HepG2 (cell line): ENCODE results near the gene ILKAP. TPM values are rescaled to one million over a fixed set of nuclear protein-coding genes. Genes with fewer than 3 reads are reported as not detected.

Source experiments
- polyA plus RNA-seq, 8 experiments: library from polyadenylated mRNA; depleted of rRNA in 3 of 8; stranded (reverse) in 7 of 8; unstranded in 1 of 8; fragments of >200 nt; fragmentation: Illumina TruSeq in 4 of 8; extraction: Trizol in 4 of 8; gene quantifications; 2 replicates each; pipeline versions ENCODE4 v1.2.1 to v1.2.3, GENCODE V29; 2011 to 2016; ENCODE audit warnings: low read depth in 4 of 8, missing spikeins in 1 of 8, mixed read lengths in 1 of 8; ENCODE audit not compliant: insufficient read depth in 1 of 8
- total RNA-seq, 5 experiments: library from RNA; depleted of rRNA; stranded (reverse); fragments of >200 nt; fragmentation: Illumina TruSeq; extraction: Trizol; gene quantifications; 2 replicates each; pipeline ENCODE4 v1.2.3, GENCODE V29; 2016; ENCODE audit warnings: low read depth in 1 of 5

Gene ILKAP
- total and polyA plus RNA-seq, 2 of the 13 experiments (the other 11 are each of a cell fraction or from before 2014, with no cell fraction given), result 29.6 to 33.1 TPM

Other genes starting within 250 kb of the ILKAP start
- 73.1 and 79.8 TPM in 2 replicates for gene UBE2F, start 236.7 kb downstream of the ILKAP start, total RNA-seq (2016; rRNA removed; fragmentation: Illumina TruSeq; extraction: Trizol)
- gene UBE2F, start 236.7 kb downstream of the ILKAP start, polyA plus RNA-seq (2011; rRNA removed), result 27.3 and 35.4 TPM in 2 replicates
- 31.6 and 38.6 TPM in 2 replicates for gene SCLY, start 142.7 kb downstream of the ILKAP start, total RNA-seq (2016; rRNA removed; fragmentation: Illumina TruSeq; extraction: Trizol)
- 27.9 and 29.8 TPM in 2 replicates for gene SCLY, start 142.7 kb downstream of the ILKAP start, polyA plus RNA-seq (2011; rRNA removed)
- gene ESPNL, start 103.4 kb downstream of the ILKAP start, total RNA-seq (2016; rRNA removed; fragmentation: Illumina TruSeq; extraction: Trizol), result 0.35 and 0.80 TPM in 2 replicates
- gene ESPNL, start 103.4 kb downstream of the ILKAP start, polyA plus RNA-seq (2011; rRNA removed), result 0.42 and 0.45 TPM in 2 replicates
- gene KLHL30, start 65.0 kb downstream of the ILKAP start, total RNA-seq (2016; rRNA removed; fragmentation: Illumina TruSeq; extraction: Trizol), result not detected in 2 replicates
- gene KLHL30, start 65.0 kb downstream of the ILKAP start, polyA plus RNA-seq (2011; rRNA removed), result 0.05 and 0.07 TPM in 2 replicates
- gene ERFE, start 44.7 kb downstream of the ILKAP start, total RNA-seq (2016; rRNA removed; fragmentation: Illumina TruSeq; extraction: Trizol), result not detected in 2 replicates
- gene ERFE, start 44.7 kb downstream of the ILKAP start, polyA plus RNA-seq (2011; rRNA removed), result 0.05 and 0.09 TPM in 2 replicates
- gene HES6, start 36.3 kb upstream of the ILKAP start, total RNA-seq (2016; rRNA removed; fragmentation: Illumina TruSeq; extraction: Trizol), result 59.0 and 82.8 TPM in 2 replicates
- gene HES6, start 36.3 kb upstream of the ILKAP start, polyA plus RNA-seq (2011; rRNA removed), result 19.5 and 25.3 TPM in 2 replicates
- gene PER2, start 84.9 kb upstream of the ILKAP start, total RNA-seq (2016; rRNA removed; fragmentation: Illumina TruSeq; extraction: Trizol), result 6.8 and 9.4 TPM in 2 replicates
- gene PER2, start 84.9 kb upstream of the ILKAP start, polyA plus RNA-seq (2011; rRNA removed), result 5.1 TPM in 2 replicates
- gene TRAF3IP1, start 116.8 kb upstream of the ILKAP start, total RNA-seq (2016; rRNA removed; fragmentation: Illumina TruSeq; extraction: Trizol), result 12.9 TPM in 2 replicates
- gene TRAF3IP1, start 116.8 kb upstream of the ILKAP start, polyA plus RNA-seq (2011; rRNA removed), result 4.1 and 5.0 TPM in 2 replicates
- gene ASB1, start 223.2 kb upstream of the ILKAP start, total RNA-seq (2016; rRNA removed; fragmentation: Illumina TruSeq; extraction: Trizol), result 47.5 and 48.6 TPM in 2 replicates
- 45.6 and 49.2 TPM in 2 replicates for gene ASB1, start 223.2 kb upstream of the ILKAP start, polyA plus RNA-seq (2011; rRNA removed)